Measurements from ENCODE around the gene RABGEF1. TPM values are rescaled to one million over a fixed set of nuclear protein-coding genes. Genes with fewer than 3 reads are reported as not detected.
"Not testable (repeated sequence)": the region's sequence is repeated elsewhere in the genome, so short reads cannot be mapped to it uniquely, and the experiment has no call there.

The RABGEF1 gene
- 30.4 TPM for total RNA-seq
- 10 to 100 TPM; 16.6 to 22.7 (median 18.2) TPM for polyA plus RNA-seq

DNA sequence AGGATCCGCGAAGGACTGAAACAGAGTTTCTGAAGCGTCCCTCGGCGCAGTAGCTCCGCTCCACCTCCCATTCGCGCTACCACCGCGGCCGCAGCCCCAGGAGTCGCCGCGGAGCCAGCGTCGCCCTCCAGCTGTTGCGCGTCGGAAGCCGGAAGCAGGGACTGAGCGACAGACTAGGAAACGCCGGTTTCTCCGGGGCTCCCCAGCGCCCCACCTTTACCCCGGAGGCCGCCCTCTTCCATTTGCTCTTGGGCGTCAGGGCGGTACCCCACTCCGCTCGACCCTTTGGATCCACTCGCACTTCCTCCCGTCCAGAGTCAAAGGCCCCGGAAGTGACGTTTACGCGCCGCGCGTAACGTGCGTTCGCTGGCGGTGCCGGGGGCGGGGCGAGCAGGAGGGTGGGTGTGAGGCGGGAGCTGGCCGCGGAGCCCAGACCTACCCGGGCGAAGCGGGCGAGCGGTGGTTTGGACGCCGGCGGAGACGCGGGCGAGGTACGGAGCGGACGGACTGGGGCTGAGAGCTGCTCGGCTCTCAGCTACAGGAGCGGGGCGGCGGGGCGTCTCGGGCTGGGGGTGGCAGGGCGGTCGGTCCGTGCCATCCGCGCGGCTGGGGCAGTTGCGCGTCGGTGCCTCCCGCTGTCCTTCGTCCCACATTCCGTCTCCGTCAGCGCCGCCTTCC lies at the start of gene RABGEF1:
Gene RABGEF1 (plus strand): TSS at position 432 of the 678 bp plus-strand sequence. CDS start 31,167 bp downstream, outside the sequence.
- no peaks in the 10 kb centered on the region for H3K27me3 ChIP-seq (ENCODE audit: control insufficient read depth, insufficient read depth, low read length)
- DNase-seq (peak; percentile 96 to 98 (median 97)), ATAC-seq (ENCODE audit: low read depth in 2 of 2) (peak; percentile 94 to 97)
- peak within 1 kb of the TSS; percentile 86 for H3K4me3 ChIP-seq (ENCODE audit: low read depth, low read length)
- H3K9me3 ChIP-seq (ENCODE audit: control insufficient read depth in 2 of 2, low read length in 2 of 2): peaks cover 0 to 6% of the 10 kb centered on the region in 2 experiments
- Mint-ChIP-seq H3K9me3 (peaks cover 0 to 4% (median 0%) of the 10 kb centered on the region in 7 donors), H3K4me1 (peaks cover 0 to 69% (median 33%) of the 10 kb centered on the region in 4 donors), H3K4me3 (peak within 1 kb of the TSS; percentile 96 to 100 (median 98)), H3K27me3 (no peaks in the 10 kb centered on the region), H3K27ac (peak within 1 kb of the TSS; percentile 96 to 98 (median 98)), H3K36me3 (peaks cover 8% of the 10 kb centered on the region)
- H3K36me3 ChIP-seq (ENCODE audit: control insufficient read depth, insufficient read depth, low read length): peaks cover 2% of the 10 kb centered on the region
- H3K27ac ChIP-seq (ENCODE audit: insufficient read depth, low read length, poor library complexity, severe bottlenecking): peak within 1 kb of the TSS; percentile 94
- peaks cover 26% of the 10 kb centered on the region for H3K4me1 ChIP-seq (ENCODE audit: control insufficient read depth, insufficient read depth, low read length, poor library complexity, severe bottlenecking)

DNA sequence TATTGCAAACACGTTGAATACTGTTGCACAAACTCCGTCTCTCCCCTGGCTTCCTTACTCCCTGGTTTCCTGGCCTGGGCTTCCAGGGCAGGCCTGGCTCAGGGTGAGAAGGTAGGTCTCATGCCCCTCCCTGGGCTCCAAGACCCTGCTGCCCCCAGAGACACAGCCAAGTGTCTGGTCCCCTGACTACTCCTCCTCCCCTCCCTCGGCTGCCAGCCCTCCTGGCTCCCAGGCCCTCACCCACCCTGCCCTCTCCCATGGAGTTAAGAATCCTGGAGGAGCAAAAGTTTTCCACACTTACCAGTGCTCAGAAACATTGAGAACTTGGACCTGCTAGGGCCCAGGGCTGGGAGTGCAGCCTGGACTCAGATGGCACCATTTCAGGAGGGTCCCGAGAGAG lies 47.2 kb upstream of the RABGEF1 start:
- H3K9me3 ChIP-seq (ENCODE audit: control insufficient read depth in 2 of 2, low read length in 2 of 2): no peaks in the 10 kb centered on the region
- no peak overlapping the region for H3K4me3 ChIP-seq (ENCODE audit: low read depth, low read length)
- H3K36me3 ChIP-seq (ENCODE audit: control insufficient read depth, insufficient read depth, low read length): no peaks in the 10 kb centered on the region
- no peaks in the 10 kb centered on the region for H3K4me1 ChIP-seq (ENCODE audit: control insufficient read depth, insufficient read depth, low read length, poor library complexity, severe bottlenecking)
- no peaks in the 10 kb centered on the region for H3K27me3 ChIP-seq (ENCODE audit: control insufficient read depth, insufficient read depth, low read length)
- H3K4me1 Mint-ChIP-seq: peaks cover 0 to 9% (median 6%) of the 10 kb centered on the region in 4 donors
- ATAC-seq (ENCODE audit: low read depth in 2 of 2): no peak
- no peak for DNase-seq
- H3K27me3 Mint-ChIP-seq: no peaks in the 10 kb centered on the region
- H3K4me3 Mint-ChIP-seq: no peak overlapping the region
- no peak overlapping the region for H3K27ac ChIP-seq (ENCODE audit: insufficient read depth, low read length, poor library complexity, severe bottlenecking)
- no peak overlapping the region for H3K27ac Mint-ChIP-seq
- no peaks in the 10 kb centered on the region for H3K9me3 Mint-ChIP-seq
- H3K36me3 Mint-ChIP-seq: peaks cover 9% of the 10 kb centered on the region

DNA sequence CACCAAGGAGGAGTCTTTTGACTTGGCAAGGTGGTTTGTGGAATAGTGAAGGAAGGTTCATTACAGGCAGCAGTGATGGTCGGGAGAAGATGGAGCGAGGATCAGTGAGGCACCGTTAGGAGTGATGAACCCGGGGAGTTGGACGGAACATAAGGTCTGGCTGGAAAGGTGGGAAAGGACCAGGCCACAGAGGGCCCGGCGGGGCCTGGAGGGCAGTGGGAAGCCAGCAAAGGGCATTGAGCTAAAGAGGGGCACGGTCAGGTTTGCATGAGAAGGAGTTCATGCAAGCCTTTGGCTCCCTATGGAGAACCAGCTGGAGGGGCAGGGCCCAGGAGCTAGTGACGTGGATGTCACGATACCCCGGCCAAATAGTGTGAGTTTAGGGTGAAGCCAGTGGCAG lies 46.2 kb upstream of the RABGEF1 start:
- Histone ChIP-seq H3K9me3 (ENCODE audit: control insufficient read depth in 2 of 2, low read length in 2 of 2) (no peaks in the 10 kb centered on the region), H3K27me3 (ENCODE audit: control insufficient read depth, insufficient read depth, low read length) (no peaks in the 10 kb centered on the region), H3K4me1 (ENCODE audit: control insufficient read depth, insufficient read depth, low read length, poor library complexity, severe bottlenecking) (no peaks in the 10 kb centered on the region), H3K36me3 (ENCODE audit: control insufficient read depth, insufficient read depth, low read length) (no peaks in the 10 kb centered on the region), H3K4me3 (ENCODE audit: low read depth, low read length) (no peak overlapping the region), H3K27ac (ENCODE audit: insufficient read depth, low read length, poor library complexity, severe bottlenecking) (no peak overlapping the region)
- H3K36me3 Mint-ChIP-seq: peaks cover 5% of the 10 kb centered on the region
- peaks cover 0 to 7% (median 5%) of the 10 kb centered on the region in 4 donors for H3K4me1 Mint-ChIP-seq
- DNase-seq: no peak
- no peak overlapping the region for H3K27ac Mint-ChIP-seq
- H3K27me3 Mint-ChIP-seq: no peaks in the 10 kb centered on the region
- H3K4me3 Mint-ChIP-seq: peak overlapping the region in 1 of 4 donors; percentile 4
- no peak for ATAC-seq (ENCODE audit: low read depth in 2 of 2)
- no peaks in the 10 kb centered on the region for H3K9me3 Mint-ChIP-seq

DNA sequence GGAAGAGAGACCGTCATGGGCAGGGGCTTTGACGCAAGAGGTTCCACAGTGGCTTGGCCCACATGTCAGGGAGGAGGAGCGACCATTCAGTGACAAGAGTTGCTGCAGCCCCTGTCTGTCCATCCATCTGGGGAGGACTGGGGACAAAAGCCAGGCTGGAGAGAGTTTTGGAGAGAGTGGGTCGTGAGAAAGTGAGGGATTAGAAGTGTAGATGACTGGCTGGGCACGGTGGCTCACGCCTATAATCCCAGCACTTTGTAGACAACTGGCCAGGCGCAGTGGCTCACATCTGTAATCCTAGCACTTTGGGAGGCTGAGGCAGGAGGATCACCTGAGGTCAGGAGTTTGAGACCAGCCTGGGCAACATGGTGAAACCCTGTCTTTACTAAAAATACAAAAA lies 45.1 kb upstream of the RABGEF1 start:
- not testable (repeated sequence) for H3K9me3 Mint-ChIP-seq; DNase-seq; H3K27me3 ChIP-seq (ENCODE audit: control insufficient read depth, insufficient read depth, low read length); ATAC-seq (ENCODE audit: low read depth in 2 of 2); H3K27ac Mint-ChIP-seq; H3K9me3 ChIP-seq (ENCODE audit: control insufficient read depth in 2 of 2, low read length in 2 of 2); H3K36me3 Mint-ChIP-seq; H3K4me1 Mint-ChIP-seq; H3K27me3 Mint-ChIP-seq; H3K27ac ChIP-seq (ENCODE audit: insufficient read depth, low read length, poor library complexity, severe bottlenecking); H3K4me1 ChIP-seq (ENCODE audit: control insufficient read depth, insufficient read depth, low read length, poor library complexity, severe bottlenecking); H3K4me3 Mint-ChIP-seq; H3K36me3 ChIP-seq (ENCODE audit: control insufficient read depth, insufficient read depth, low read length); H3K4me3 ChIP-seq (ENCODE audit: low read depth, low read length)

DNA sequence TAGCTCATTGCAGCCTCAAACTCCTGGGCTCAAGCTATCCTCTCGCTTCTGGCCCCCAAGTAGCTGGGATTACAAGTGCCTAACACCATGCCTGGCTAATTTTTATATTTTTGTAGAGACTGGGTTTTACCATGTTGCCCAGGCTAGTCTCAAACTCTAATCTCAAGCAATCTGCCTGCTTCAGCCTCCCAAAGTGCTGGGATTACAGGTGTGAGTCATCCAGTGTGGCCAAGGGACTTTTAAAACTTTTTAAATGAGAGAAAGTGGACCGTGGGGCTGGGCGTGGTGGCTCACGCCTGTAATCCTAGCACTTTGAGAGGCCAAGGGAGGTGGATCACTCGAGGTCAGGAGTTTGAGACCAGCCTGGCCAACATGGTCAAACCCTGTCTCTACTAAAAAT lies 44.4 kb upstream of the RABGEF1 start:
- not testable (repeated sequence) for H3K4me1 Mint-ChIP-seq; H3K27me3 Mint-ChIP-seq; H3K9me3 ChIP-seq (ENCODE audit: control insufficient read depth in 2 of 2, low read length in 2 of 2); H3K4me3 ChIP-seq (ENCODE audit: low read depth, low read length); H3K27ac ChIP-seq (ENCODE audit: insufficient read depth, low read length, poor library complexity, severe bottlenecking); H3K36me3 Mint-ChIP-seq; H3K27ac Mint-ChIP-seq; H3K36me3 ChIP-seq (ENCODE audit: control insufficient read depth, insufficient read depth, low read length); H3K9me3 Mint-ChIP-seq; ATAC-seq (ENCODE audit: low read depth in 2 of 2); H3K4me3 Mint-ChIP-seq; DNase-seq; H3K27me3 ChIP-seq (ENCODE audit: control insufficient read depth, insufficient read depth, low read length); H3K4me1 ChIP-seq (ENCODE audit: control insufficient read depth, insufficient read depth, low read length, poor library complexity, severe bottlenecking)

DNA sequence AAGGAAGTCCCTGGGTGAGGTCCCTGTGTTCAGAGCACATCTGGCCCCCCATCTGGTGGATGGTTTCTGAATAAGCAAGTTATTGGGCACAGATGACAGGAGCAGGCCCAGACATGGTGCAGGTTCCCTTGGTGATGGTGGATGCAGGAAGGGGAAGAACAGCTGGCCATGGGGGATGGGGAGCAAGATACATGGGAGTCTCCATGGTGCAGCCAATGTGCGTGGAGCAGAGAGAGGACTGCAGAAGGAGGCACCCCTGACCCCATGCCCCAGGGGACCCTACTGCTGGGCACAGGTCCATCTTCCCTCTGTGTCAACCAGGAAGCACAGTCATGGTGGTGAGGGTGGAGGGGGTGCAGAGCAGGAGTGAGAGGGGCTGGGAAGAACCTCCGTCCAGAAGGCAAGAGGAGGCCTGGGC lies 43.8 kb upstream of the RABGEF1 start:
- no peaks in the 10 kb centered on the region for H3K36me3 ChIP-seq (ENCODE audit: control insufficient read depth, insufficient read depth, low read length)
- peaks cover 0 to 7% (median 2%) of the 10 kb centered on the region in 4 donors for H3K4me1 Mint-ChIP-seq
- H3K27ac ChIP-seq (ENCODE audit: insufficient read depth, low read length, poor library complexity, severe bottlenecking): no peak overlapping the region
- no peaks in the 10 kb centered on the region for H3K27me3 ChIP-seq (ENCODE audit: control insufficient read depth, insufficient read depth, low read length)
- H3K27ac Mint-ChIP-seq: no peak overlapping the region
- H3K27me3 Mint-ChIP-seq: no peaks in the 10 kb centered on the region
- no peak for DNase-seq
- H3K9me3 ChIP-seq (ENCODE audit: control insufficient read depth in 2 of 2, low read length in 2 of 2): no peaks in the 10 kb centered on the region
- H3K4me3 Mint-ChIP-seq: no peak overlapping the region
- ATAC-seq (ENCODE audit: low read depth in 2 of 2): no peak
- no peaks in the 10 kb centered on the region for H3K9me3 Mint-ChIP-seq
- no peaks in the 10 kb centered on the region for H3K4me1 ChIP-seq (ENCODE audit: control insufficient read depth, insufficient read depth, low read length, poor library complexity, severe bottlenecking)
- no peak overlapping the region for H3K4me3 ChIP-seq (ENCODE audit: low read depth, low read length)
- H3K36me3 Mint-ChIP-seq: peaks cover 5% of the 10 kb centered on the region

DNA sequence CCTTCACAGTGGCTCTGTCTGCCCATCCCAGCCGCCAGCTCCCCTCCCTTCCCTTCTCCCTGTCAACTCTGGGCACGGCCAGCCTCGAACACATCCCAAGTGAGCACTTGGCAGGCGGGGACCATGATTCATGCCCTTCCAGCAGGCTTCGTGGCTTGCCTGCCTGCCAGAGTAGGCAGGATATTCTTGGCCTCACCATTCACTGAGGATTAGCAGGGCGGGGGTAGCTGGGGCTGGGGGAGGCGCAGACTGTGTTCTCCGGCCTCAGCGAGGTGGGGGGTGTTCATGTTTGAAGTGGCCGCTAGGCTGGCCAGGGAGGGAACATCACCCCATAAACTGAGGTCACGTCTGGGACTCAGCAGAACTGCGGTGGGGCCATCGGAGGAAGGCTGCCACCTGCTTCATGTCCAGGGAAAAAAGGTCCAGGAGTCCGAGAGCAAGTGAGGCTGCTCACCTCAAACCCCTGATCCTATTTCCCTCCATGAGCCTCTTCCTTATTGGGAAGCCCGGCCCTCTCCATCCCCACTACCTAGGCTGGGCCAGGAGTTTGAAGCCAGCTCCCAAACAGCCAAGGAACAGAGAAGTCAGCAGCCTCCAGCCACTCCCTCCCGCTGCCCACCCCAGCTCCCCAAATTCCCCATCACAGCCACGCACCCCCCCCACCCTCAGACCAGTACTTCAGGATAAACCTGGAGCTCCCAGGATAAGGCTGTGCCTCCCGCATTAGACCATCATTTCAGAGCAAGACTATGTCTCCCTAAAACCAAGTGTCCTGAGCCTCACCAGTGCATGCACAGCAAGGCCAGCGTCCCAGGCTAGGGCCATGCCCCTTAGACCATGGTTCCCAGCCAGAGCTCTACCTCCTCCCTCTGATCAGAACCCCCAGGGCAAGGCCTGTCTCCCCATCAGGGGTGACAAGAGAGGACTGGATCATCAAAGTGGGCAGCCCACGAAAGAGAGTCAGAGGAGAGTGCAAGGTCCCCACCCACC lies 42.8 kb upstream of the RABGEF1 start:
- H3K27ac ChIP-seq (ENCODE audit: insufficient read depth, low read length, poor library complexity, severe bottlenecking): no peak overlapping the region
- ATAC-seq (ENCODE audit: low read depth in 2 of 2): no peak
- H3K4me3 Mint-ChIP-seq: peak overlapping the region in 1 of 4 donors; percentile 43
- peaks cover 0 to 7% (median 2%) of the 10 kb centered on the region in 4 donors for H3K4me1 Mint-ChIP-seq
- no peaks in the 10 kb centered on the region for H3K36me3 ChIP-seq (ENCODE audit: control insufficient read depth, insufficient read depth, low read length)
- H3K27me3 ChIP-seq (ENCODE audit: control insufficient read depth, insufficient read depth, low read length): no peaks in the 10 kb centered on the region
- no peaks in the 10 kb centered on the region for H3K4me1 ChIP-seq (ENCODE audit: control insufficient read depth, insufficient read depth, low read length, poor library complexity, severe bottlenecking)
- H3K36me3 Mint-ChIP-seq: peaks cover 5% of the 10 kb centered on the region
- H3K4me3 ChIP-seq (ENCODE audit: low read depth, low read length): no peak overlapping the region
- H3K9me3 ChIP-seq (ENCODE audit: control insufficient read depth in 2 of 2, low read length in 2 of 2): no peaks in the 10 kb centered on the region
- no peaks in the 10 kb centered on the region for H3K27me3 Mint-ChIP-seq
- no peaks in the 10 kb centered on the region for H3K9me3 Mint-ChIP-seq
- no peak overlapping the region for H3K27ac Mint-ChIP-seq
- no peak for DNase-seq
